ENCODE data around the gene GNPDA1. TPM values are rescaled to one million over a fixed set of nuclear protein-coding genes. Genes with fewer than 3 reads are reported as not detected.

GNPDA1 gene
- total and polyA plus RNA-seq, 9 of the 15 experiments (the other 6 are each of a cell fraction or from before 2014, with no cell fraction given), result 14.1 to 145 (median 52.2) TPM

DNA sequence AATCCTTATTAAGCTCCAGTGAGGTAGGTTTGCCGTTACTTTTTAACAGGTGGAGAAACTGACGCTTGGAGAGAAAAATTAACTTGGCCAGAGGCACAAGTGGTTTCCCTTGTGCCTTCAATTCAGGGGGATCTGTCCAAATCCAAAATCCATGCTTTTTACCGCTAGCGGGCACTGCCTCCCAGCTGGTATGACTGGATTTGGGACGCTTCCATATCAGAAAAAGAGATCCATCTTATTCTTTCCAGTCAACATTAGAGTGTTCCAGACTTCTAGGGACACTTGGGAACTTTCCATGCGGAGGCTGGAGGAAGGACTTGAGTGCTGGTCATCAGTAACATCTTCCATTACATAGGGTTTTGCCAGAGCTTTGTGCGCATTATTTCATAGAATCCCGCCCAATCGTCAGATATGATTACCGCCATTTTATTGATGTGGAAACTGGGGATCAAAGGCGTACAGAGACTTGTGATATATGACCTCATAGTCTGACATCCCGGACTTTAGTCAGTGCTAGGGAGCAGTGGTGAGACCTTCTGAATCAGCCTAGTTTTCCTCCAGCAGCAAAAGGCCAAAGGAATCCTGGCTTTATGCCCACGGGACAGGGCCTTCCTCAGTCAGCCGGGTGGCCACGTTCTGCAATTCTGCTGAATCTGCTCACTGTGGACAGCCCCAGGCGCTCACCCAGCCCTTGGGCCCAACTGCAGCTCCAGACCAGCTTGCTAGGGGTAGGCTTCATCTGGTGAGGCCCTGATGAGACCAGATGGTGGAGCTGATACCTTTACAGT is 1.1 kb upstream of the GNPDA1 start (continued):
- TF ChIP-seq CBFA2T3 (IDR thresholded peaks at IDR 0.05), result peak; percentile 25
- TF ChIP-seq THAP12 (CRISPR knock-in tag; IDR thresholded peaks at IDR 0.05), result no peak
- TF ChIP-seq HOMEZ (CRISPR knock-in tag; IDR thresholded peaks at IDR 0.05), result no peak

GRCh38 chr5:142012186-142012785 is 541 bp downstream of the GNPDA1 start:
- Histone ChIP-seq H3K4me1 (replicated peaks in 1 of 2; ENCODE audit: control insufficient read depth in 2 of 2, insufficient read depth in 2 of 2, low read length in 2 of 2) (peaks cover 32 to 42% of the 10 kb centered on the region in 2 experiments), H3K36me3 (ENCODE audit: control insufficient read depth, insufficient read depth, low read length) (peaks cover 26% of the 10 kb centered on the region), H3K9me3 (replicated peaks; ENCODE audit: control insufficient read depth, insufficient read depth, low read depth, low read length) (peaks cover 4% of the 10 kb centered on the region), H3K9ac (ENCODE audit: insufficient read depth in 1 of 2, low read depth in 2 of 2, low read length in 2 of 2) (peak overlapping the region; percentile 87 to 94), H3K27ac (ENCODE audit: extremely low read depth, low read depth, low read length) (peak overlapping the region; percentile 91), H3K9me1 (ENCODE audit: control insufficient read depth, insufficient read depth, low read length) (no peaks in the 10 kb centered on the region), H3K79me2 (ENCODE audit: control insufficient read depth, insufficient read depth, low read length) (peaks cover 15% of the 10 kb centered on the region), H4K20me1 (replicated peaks; ENCODE audit: control insufficient read depth, insufficient read depth, low read length) (no peaks in the 10 kb centered on the region), H3K4me3 (peak overlapping the region; percentile 56), H2AFZ (ENCODE audit: low read depth, low read length) (peak overlapping the region; percentile 96), H3K27me3 (ENCODE audit: control insufficient read depth in 2 of 2, insufficient read depth in 2 of 2, low read length in 2 of 2) (no peaks in the 10 kb centered on the region), H3K4me2 (ENCODE audit: insufficient read depth, low read length) (peak overlapping the region; percentile 93)
- ATAC-seq (peak; percentile 65), FAIRE-seq (peak; percentile 61), DNase-seq (ENCODE audit: extremely low read depth in 1 of 4, low spot score in 3 of 4) (peak; percentile 55 to 79 (median 58))
- ChIA-PET CTCF (ENCODE audit: low intra/inter-chr PET ratio) (interaction anchor here (0.7 kb wide), 1 partner anchor 44 kb away, joined by 3 read pairs; no protein-coding TSS in a partner anchor), POLR2A (interaction anchor here (0.6 to 1.8 kb wide), 13 partner anchors 9 to 691 kb away, joined by 3 to 9 read pairs (median 3); partner anchors contain the start of genes NDFIP1, PCDH1 and TAF7)
- BruUV-seq (replicated peaks), result TSS peak; percentile 68
- intact Hi-C loops (cut with micrococcal nuclease) (loop anchor here (1.0 to 2.0 kb wide), 2 partner anchors 43 to 132 kb away; partner anchors contain the start of gene RNF14), in situ Hi-C loops (cut with MboI) (no loop called here)
- 11% methylated on average over 17 of the region's 18 CpGs for WGBS (ENCODE audit: insufficient coverage, low coverage, missing lambda C conversion rate)
- TF ChIP-seq ATF6 (CRISPR knock-in tag; IDR thresholded peaks at IDR 0.05) (no peak; the same call in 1 of the 2 replicates), PHF21A (IDR thresholded peaks at IDR 0.05; ENCODE audit: borderline replicate concordance, low read depth) (peak; percentile 88; the same call in 1 of the 2 replicates), GABPB2 (CRISPR knock-in tag; conservative IDR thresholded peaks at IDR 0.05) (no peak), BRCA1 (IDR thresholded peaks at IDR 0.05) (no peak), BRCA1 (CRISPR knock-in tag; IDR thresholded peaks at IDR 0.05) (no peak), CSDE1 (IDR thresholded peaks at IDR 0.05) (no peak), GTF2F1 (IDR thresholded peaks at IDR 0.05; ENCODE audit: low read depth, low read length) (no peak), RNF2 (IDR thresholded peaks at IDR 0.05) (no peak), HMGXB4 (CRISPR knock-in tag; IDR thresholded peaks at IDR 0.05) (no peak)
